Activated naive CD8-positive, alpha-beta T cell treated with anti-CD3 and anti-CD28 coated beads, Interleukin-2, amount 10 ng/mL, durations not matched to agents 7 days and 5 days (primary cell): ENCODE data around the gene PACRGL. TPM values are rescaled to one million over a fixed set of nuclear protein-coding genes. Genes with fewer than 3 reads are reported as not detected.
"Not testable (repeated sequence)": the region's sequence is repeated elsewhere in the genome, so short reads cannot be mapped to it uniquely, and the experiment has no call there.

Experiments used
- ATAC-seq: fragments of 150-1000 bp; cut with Tn5 transposase; one replicate; pipeline ENCODE4 v1.10.0; 2021; ENCODE audit warnings: low read depth, moderate library complexity
- POLR2A ChIA-PET: fragments of 350-600 bp; sonication (Branson Sonifier 250); formaldehyde crosslinking; loops from one replicate; lab custom pipeline; 2021; ENCODE audit warnings: antibody characterized with exemption; lab: Charles Lee
- DNase-seq: peaks from one replicate; pipeline ENCODE4 v3.0.0; 2021
- H3K27ac Mint-ChIP-seq: one replicate; pipeline ENCODE4 v1.8.0; 2022; ENCODE audit warnings: mild to moderate bottlenecking, mixed read lengths
- H3K27me3 Mint-ChIP-seq: one replicate; pipeline ENCODE4 v1.8.0; 2022; ENCODE audit warnings: mild to moderate bottlenecking, moderate library complexity, mixed read lengths
- H3K36me3 Mint-ChIP-seq: one replicate; pipeline ENCODE4 v1.8.0; 2021; ENCODE audit warnings: mild to moderate bottlenecking, mixed read lengths
- H3K4me1 Mint-ChIP-seq: one replicate; pipeline ENCODE4 v1.8.0; 2021; ENCODE audit warnings: mixed read lengths
- H3K4me3 Mint-ChIP-seq: one replicate; pipeline ENCODE4 v1.8.0; 2022; ENCODE audit warnings: mild to moderate bottlenecking, moderate library complexity, mixed read lengths
- H3K9me3 Mint-ChIP-seq: one replicate; pipeline ENCODE4 v1.8.0; 2021; ENCODE audit warnings: mixed read lengths
- total RNA-seq, 2 experiments: library from RNA; stranded (reverse); gene quantifications; one replicate each; pipeline ENCODE4 v1.2.3, GENCODE V29; 2021

Gene PACRGL
- total RNA-seq, 2 experiments from 2014 or later, result 11.3 to 12.4 TPM

GRCh38 chr4:20760053-20760452, 59.8 kb downstream of the PACRGL start:
- no peaks in the 10 kb centered on the region for H3K27me3 Mint-ChIP-seq
- ATAC-seq (no peak), DNase-seq (no peak)
- no peaks in the 10 kb centered on the region for H3K4me1 Mint-ChIP-seq
- H3K4me3 Mint-ChIP-seq, result no peak overlapping the region
- POLR2A ChIA-PET, result no interaction called here
- no peak overlapping the region for H3K27ac Mint-ChIP-seq
- H3K36me3 Mint-ChIP-seq, result no peaks in the 10 kb centered on the region
- H3K9me3 Mint-ChIP-seq, result peaks cover 2% of the 10 kb centered on the region

- Mint-ChIP-seq H3K36me3 (no peaks in the 10 kb centered on the region), H3K27ac (no peak overlapping the region), H3K27me3 (no peaks in the 10 kb centered on the region), H3K4me3 (no peak overlapping the region), H3K9me3 (peaks cover 2% of the 10 kb centered on the region), H3K4me1 (no peaks in the 10 kb centered on the region)
- POLR2A ChIA-PET, result no interaction called here
- ATAC-seq (no peak), DNase-seq (no peak)
Measured at GRCh38 chr4:20761382-20761781, 61.1 kb downstream of the PACRGL start.

- DNase-seq (no peak), ATAC-seq (no peak)
- Mint-ChIP-seq H3K27me3 (no peaks in the 10 kb centered on the region), H3K36me3 (no peaks in the 10 kb centered on the region), H3K27ac (no peak overlapping the region), H3K9me3 (peaks cover 2% of the 10 kb centered on the region), H3K4me1 (no peaks in the 10 kb centered on the region), H3K4me3 (no peak overlapping the region)
- POLR2A ChIA-PET, result no interaction called here
Measured at GRCh38 chr4:20761826-20762225, 61.6 kb downstream of the PACRGL start.

GRCh38 chr4:20764366-20764992, 64.2 kb downstream of the PACRGL start:
- no peaks in the 10 kb centered on the region for H3K4me1 Mint-ChIP-seq
- H3K9me3 Mint-ChIP-seq, result peaks cover 2% of the 10 kb centered on the region
- no peak for ATAC-seq
- no peak overlapping the region for H3K4me3 Mint-ChIP-seq
- no peaks in the 10 kb centered on the region for H3K27me3 Mint-ChIP-seq
- H3K27ac Mint-ChIP-seq, result no peak overlapping the region
- H3K36me3 Mint-ChIP-seq, result no peaks in the 10 kb centered on the region
- POLR2A ChIA-PET, result no interaction called here
- no peak for DNase-seq

- Mint-ChIP-seq H3K27me3 (no peaks in the 10 kb centered on the region), H3K27ac (no peak overlapping the region), H3K4me1 (peaks cover 2% of the 10 kb centered on the region), H3K9me3 (no peaks in the 10 kb centered on the region), H3K4me3 (no peak overlapping the region), H3K36me3 (no peaks in the 10 kb centered on the region)
- DNase-seq, result peak; percentile 26
- ATAC-seq, result peak; percentile 36
- POLR2A ChIA-PET, result no interaction called here
Measured at GRCh38 chr4:20773144-20773997, 73.1 kb downstream of the PACRGL start.

- POLR2A ChIA-PET, result no interaction called here
- Mint-ChIP-seq H3K4me3 (no peak overlapping the region), H3K36me3 (no peaks in the 10 kb centered on the region), H3K9me3 (peaks cover 14% of the 10 kb centered on the region), H3K27ac (no peak overlapping the region), H3K27me3 (no peaks in the 10 kb centered on the region), H3K4me1 (no peaks in the 10 kb centered on the region)
- DNase-seq (no peak), ATAC-seq (no peak)
Measured at GRCh38 chr4:20778896-20779295, 78.6 kb downstream of the PACRGL start.

GRCh38 chr4:20783134-20783533, 82.9 kb downstream of the PACRGL start:
- H3K27ac Mint-ChIP-seq, DNase-seq, ATAC-seq, H3K27me3 Mint-ChIP-seq, POLR2A ChIA-PET, H3K4me3 Mint-ChIP-seq, H3K36me3 Mint-ChIP-seq, H3K4me1 Mint-ChIP-seq: not testable (repeated sequence)
- peaks cover 14% of the 10 kb centered on the region for H3K9me3 Mint-ChIP-seq

- H3K4me1 Mint-ChIP-seq, result no peaks in the 10 kb centered on the region
- H3K27ac Mint-ChIP-seq, result no peak overlapping the region
- no peaks in the 10 kb centered on the region for H3K36me3 Mint-ChIP-seq
- peaks cover 2% of the 10 kb centered on the region for H3K27me3 Mint-ChIP-seq
- ATAC-seq (no peak), DNase-seq (no peak)
- peaks cover 1% of the 10 kb centered on the region for H3K9me3 Mint-ChIP-seq
- no peak overlapping the region for H3K4me3 Mint-ChIP-seq
- POLR2A ChIA-PET, result no interaction called here
Measured at GRCh38 chr4:20787940-20788665, 87.8 kb downstream of the PACRGL start.
